Upper lobe of right lung (tissue), 1 donor: ENCODE measurements around the gene NFE2L3. TPM values are rescaled to one million over a fixed set of nuclear protein-coding genes. Genes with fewer than 3 reads are reported as not detected.
"Not testable (repeated sequence)": the region's sequence is repeated elsewhere in the genome, so short reads cannot be mapped to it uniquely, and the experiment has no call there.

Experiments
- ATAC-seq: fragments of 200-7000 bp; cut with Tn5 transposase; one replicate; pipeline ENCODE4 v1.9.1; 2020; ENCODE audit warnings: mild to moderate bottlenecking, moderate library complexity
- DNase-seq: peaks from one replicate; pipeline ENCODE4 v3.0.0-alpha.2; 2020
- H3K27ac ChIP-seq: fragments of 200-600 bp; one replicate; pipeline ENCODE4 v1.8.0; 2022
- H3K27me3 ChIP-seq: fragments of 200-600 bp; one replicate; pipeline ENCODE4 v1.8.0; 2022; ENCODE audit warnings: mild to moderate bottlenecking
- H3K36me3 ChIP-seq: fragments of 200-600 bp; one replicate; pipeline ENCODE4 v1.8.0; 2022
- H3K4me1 ChIP-seq: fragments of 200-600 bp; one replicate; pipeline ENCODE4 v1.8.0; 2022
- H3K4me3 ChIP-seq: fragments of 200-600 bp; one replicate; pipeline ENCODE4 v1.8.0; 2022; ENCODE audit warnings: mild to moderate bottlenecking
- H3K9me3 ChIP-seq: fragments of 200-600 bp; one replicate; pipeline ENCODE4 v1.8.0; 2022
- intact Hi-C: fragments of 100-400 bp; cut with DNase I; formaldehyde crosslinking; loops from one replicate; pipeline ENCODE4 v1.11.0; 2022
- total RNA-seq: library from RNA; stranded (reverse); fragmentation: NEBNext Ultra II Directional; extraction: Animal tissue kit (Norgen Biotek cat#: 25700); gene quantifications from one replicate; pipeline ENCODE4 v1.2.1, GENCODE V29; 2021
- TF ChIP-seq, protein P1 (sequence below): fragments of 200-600 bp; IDR thresholded peaks from one replicate; pipeline ENCODE4 v1.8.0; 2022; ENCODE audit warnings: antibody characterized with exemption
- donor health status: DM: no; HTN: yes; CAD: no; lungs with severe emphysema.

The NFE2L3 gene
- total RNA-seq, 1 donor from 2014 or later: 4.1 TPM

DNA sequence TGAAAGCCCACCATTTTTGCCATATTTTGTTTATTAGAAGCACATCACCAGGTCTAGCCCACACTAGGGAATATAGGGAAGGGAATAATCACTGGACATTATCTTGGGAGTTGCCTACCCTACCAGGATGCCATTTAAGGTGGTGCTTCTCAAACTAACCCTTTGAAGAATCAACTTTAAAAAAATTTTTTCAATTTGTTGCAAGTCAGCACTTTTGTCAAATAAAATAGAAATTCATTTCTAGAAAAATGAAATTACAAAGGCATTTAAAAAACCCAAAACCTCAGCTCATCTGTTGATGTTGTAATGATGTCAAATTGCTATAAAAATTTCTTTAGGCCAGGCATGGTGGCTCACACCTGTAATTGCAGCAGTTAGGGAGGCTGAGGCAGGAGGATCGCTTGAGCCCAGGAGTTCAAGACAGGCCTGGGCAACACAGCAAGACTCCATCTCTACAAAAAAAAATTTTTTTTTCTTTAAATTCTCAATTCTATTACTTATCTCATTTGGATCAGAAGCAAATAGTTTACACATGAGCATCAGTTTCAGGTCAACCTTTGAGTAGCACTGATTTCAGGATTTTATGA lies 2.5 kb upstream of the NFE2L3 start:
- no peak overlapping the region for H3K27ac ChIP-seq
- H3K27me3 ChIP-seq: no peaks in the 10 kb centered on the region
- intact Hi-C loops: no loop called here
- H3K4me1 ChIP-seq: peaks cover 21% of the 10 kb centered on the region
- no peak for ATAC-seq
- no peaks in the 10 kb centered on the region for H3K9me3 ChIP-seq
- no peak overlapping the region for H3K4me3 ChIP-seq
- DNase-seq: no peak
- TF ChIP-seq, protein P1, sequence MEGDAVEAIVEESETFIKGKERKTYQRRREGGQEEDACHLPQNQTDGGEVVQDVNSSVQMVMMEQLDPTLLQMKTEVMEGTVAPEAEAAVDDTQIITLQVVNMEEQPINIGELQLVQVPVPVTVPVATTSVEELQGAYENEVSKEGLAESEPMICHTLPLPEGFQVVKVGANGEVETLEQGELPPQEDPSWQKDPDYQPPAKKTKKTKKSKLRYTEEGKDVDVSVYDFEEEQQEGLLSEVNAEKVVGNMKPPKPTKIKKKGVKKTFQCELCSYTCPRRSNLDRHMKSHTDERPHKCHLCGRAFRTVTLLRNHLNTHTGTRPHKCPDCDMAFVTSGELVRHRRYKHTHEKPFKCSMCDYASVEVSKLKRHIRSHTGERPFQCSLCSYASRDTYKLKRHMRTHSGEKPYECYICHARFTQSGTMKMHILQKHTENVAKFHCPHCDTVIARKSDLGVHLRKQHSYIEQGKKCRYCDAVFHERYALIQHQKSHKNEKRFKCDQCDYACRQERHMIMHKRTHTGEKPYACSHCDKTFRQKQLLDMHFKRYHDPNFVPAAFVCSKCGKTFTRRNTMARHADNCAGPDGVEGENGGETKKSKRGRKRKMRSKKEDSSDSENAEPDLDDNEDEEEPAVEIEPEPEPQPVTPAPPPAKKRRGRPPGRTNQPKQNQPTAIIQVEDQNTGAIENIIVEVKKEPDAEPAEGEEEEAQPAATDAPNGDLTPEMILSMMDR: no peak
- H3K36me3 ChIP-seq: no peaks in the 10 kb centered on the region

DNA sequence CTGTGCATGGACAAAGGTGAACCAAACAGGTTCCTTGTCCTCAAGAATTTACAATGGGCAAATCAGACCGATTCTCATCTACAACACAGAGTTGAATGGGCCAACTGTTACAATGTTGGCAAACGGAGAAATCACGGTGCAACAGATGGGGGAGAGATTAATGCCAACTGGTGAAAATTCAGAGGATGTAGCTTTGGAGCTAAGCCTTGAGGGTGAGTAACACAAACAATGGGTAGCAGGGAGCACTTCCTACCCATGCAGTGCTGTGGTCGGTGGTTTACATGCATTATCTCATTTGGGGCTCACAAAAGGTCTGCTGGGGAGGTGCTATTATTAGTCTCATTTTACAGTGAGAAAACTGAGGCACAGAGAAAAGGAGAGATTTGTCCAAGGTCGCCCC lies 902 bp upstream of the NFE2L3 start:
- H3K4me3 ChIP-seq: no peak overlapping the region
- TF ChIP-seq, protein P1: no peak

DNA sequence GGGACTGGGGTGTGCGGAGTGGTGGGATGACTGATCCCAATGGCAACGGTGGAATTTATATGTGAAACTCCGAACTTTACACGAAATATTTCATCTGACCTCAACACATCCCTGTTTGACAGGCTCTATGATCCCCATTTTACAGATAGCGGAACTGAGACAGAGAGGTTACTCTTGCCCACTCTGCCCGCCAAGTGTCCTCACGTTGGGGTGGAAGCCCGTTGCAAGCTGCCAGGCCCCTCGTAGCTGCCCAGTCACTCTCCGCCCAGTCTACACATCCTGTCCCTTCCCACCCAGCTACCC lies 397 bp upstream of the NFE2L3 start:
- H3K9me3 ChIP-seq: no peaks in the 10 kb centered on the region
- peaks cover 35% of the 10 kb centered on the region for H3K4me1 ChIP-seq
- no peaks in the 10 kb centered on the region for H3K27me3 ChIP-seq
- ATAC-seq (no peak), DNase-seq (no peak)
- H3K27ac ChIP-seq: peak overlapping the region; percentile 24
- no peaks in the 10 kb centered on the region for H3K36me3 ChIP-seq
- TF ChIP-seq, protein P1: no peak
- intact Hi-C loops: no loop called here
- H3K4me3 ChIP-seq: peak overlapping the region; percentile 61

More for the DNA sequence above, 902 bp upstream of the NFE2L3 start:
- Histone ChIP-seq H3K9me3 (no peaks in the 10 kb centered on the region), H3K27ac (no peak overlapping the region), H3K4me1 (peaks cover 30% of the 10 kb centered on the region), H3K36me3 (no peaks in the 10 kb centered on the region), H3K27me3 (no peaks in the 10 kb centered on the region)
- DNase-seq (no peak), ATAC-seq (no peak)
- intact Hi-C loops: no loop called here

DNA sequence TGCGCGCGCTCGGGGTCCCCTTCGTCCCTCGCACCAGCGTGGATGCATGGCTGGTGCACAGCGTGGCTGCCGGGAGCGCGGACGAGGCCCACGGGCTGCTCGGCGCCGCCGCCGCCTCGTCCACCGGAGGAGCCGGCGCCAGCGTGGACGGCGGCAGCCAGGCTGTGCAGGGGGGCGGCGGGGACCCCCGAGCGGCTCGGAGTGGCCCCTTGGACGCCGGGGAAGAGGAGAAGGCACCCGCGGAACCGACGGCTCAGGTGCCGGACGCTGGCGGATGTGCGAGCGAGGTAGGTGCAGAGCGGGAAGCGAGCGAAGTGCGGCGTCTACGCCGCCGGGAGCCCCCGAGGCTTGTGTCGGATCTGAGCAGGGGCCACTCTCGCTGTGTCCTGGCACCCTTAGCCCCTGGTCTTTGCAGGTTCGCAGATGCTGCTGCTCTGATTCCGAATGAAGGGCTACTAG lies 813 bp downstream of the NFE2L3 start:
- Histone ChIP-seq H3K4me3 (peak overlapping the region; percentile 61), H3K4me1 (peaks cover 40% of the 10 kb centered on the region)
- peak; percentile 16 for ATAC-seq
- H3K27ac ChIP-seq, H3K36me3 ChIP-seq, H3K9me3 ChIP-seq, DNase-seq, intact Hi-C loops, H3K27me3 ChIP-seq: not testable (repeated sequence)

DNA sequence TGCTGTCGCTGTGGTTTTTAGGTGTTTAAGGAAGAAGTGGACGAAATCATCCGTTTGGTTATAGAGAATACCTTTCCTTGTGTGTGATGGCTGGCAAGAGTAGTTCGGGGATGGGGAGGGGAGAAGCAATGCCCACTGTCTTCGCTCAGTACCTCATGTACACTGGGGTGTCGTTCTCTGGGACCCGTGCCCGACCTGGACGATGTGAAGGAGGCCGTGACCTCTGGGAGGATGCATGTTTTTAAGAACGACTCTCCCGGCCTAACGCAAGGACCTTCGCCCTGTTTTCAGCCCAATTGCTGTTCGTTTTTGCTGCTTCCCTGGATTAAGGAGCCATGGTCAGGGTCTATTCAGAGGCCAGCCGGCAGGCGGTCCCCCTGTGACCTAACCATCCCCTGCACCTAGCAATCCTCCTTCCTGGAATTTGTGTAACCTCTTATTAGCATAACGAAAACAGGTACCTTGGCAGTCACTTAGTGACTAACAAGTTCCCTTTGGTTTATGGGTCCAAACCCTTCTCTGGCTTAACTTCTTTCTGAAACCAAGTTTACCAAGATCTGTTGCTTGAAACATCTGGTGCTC lies 1.3 kb downstream of the NFE2L3 start:
- H3K27me3 ChIP-seq: no peaks in the 10 kb centered on the region
- peaks cover 40% of the 10 kb centered on the region for H3K4me1 ChIP-seq
- H3K4me3 ChIP-seq: peak overlapping the region; percentile 61
- H3K36me3 ChIP-seq: no peaks in the 10 kb centered on the region
- no peak overlapping the region for H3K27ac ChIP-seq
- ATAC-seq (no peak), DNase-seq (no peak)
- no peaks in the 10 kb centered on the region for H3K9me3 ChIP-seq
- intact Hi-C loops: no loop called here
- TF ChIP-seq, protein P1: no peak

DNA sequence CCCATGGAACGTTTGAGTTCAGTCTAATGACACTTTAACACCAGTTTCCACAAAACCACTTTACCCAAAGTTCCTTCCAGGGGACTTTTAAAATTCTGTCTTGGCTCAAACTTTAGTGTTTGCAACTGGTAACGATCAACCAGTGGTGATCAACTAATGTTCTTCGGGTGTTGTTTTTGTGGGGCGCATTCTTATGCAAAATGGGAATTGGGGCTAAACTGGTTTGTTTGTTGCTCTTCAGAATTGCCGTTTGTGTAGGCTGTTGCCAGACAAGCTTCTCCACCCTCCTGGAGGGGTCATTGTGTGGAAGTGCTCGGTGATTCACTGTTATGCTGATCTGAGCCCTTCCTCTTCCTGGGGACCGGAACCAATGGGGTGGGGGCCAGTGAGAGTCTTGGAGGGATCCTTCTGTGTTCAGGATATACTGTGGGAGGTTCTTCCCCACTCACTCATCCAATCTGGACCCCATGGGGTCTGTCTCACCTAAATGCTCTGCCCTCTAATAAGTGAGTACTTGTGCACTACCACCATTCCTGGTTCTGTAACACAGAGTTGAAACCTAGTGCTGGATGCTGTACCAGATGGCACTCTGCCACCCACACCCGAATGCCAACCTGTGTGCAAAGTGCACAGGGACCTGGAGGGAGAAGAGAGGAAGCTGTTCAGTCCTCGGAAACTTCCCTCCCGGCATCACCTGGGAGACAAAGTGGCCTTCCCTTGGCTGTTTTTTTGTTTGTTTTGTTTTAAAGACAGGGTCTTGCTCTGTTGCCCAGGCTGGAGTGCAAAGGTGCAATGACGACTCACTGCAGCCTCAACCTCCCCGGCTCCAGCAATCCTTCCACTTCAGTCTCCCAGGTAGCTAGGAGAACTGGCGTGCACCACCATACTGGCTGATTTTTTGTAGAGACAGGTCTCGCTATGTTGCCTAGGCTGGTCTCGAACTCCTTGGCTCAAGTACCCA lies 2.1 kb downstream of the NFE2L3 start:
- TF ChIP-seq, protein P1: no peak
- Histone ChIP-seq H3K27me3 (no peaks in the 10 kb centered on the region), H3K27ac (no peak overlapping the region), H3K4me3 (peak overlapping the region; percentile 61), H3K36me3 (no peaks in the 10 kb centered on the region), H3K4me1 (peaks cover 40% of the 10 kb centered on the region), H3K9me3 (no peaks in the 10 kb centered on the region)
- ATAC-seq (peak; percentile 21), DNase-seq (no peak)
- intact Hi-C loops: no loop called here
